ENCODE results near the gene PNPLA5.
"Not testable (repeated sequence)": the region's sequence is repeated elsewhere in the genome, so short reads cannot be mapped to it uniquely, and the experiment has no call there.

Gene PNPLA5

GRCh38 chr22:43891360-43892182 lies at the start of gene PNPLA5:
TSS of gene PNPLA5 (minus strand) at chr22:43892013. CDS start at chr22:43891880, 133 bp downstream.
- DNase-seq = no peak

- DNase-seq = no peak
Measured at GRCh38 chr22:43941449-43941848, 49.6 kb upstream of the PNPLA5 start.

GRCh38 chr22:43931771-43932170 lies 40.0 kb upstream of the PNPLA5 start:
- DNase-seq = no peak

- no peak for DNase-seq
Measured at GRCh38 chr22:43928908-43929307, 37.1 kb upstream of the PNPLA5 start.

GRCh38 chr22:43928468-43928867 lies 36.7 kb upstream of the PNPLA5 start:
- no peak for DNase-seq

- DNase-seq = no peak
Measured at GRCh38 chr22:43926349-43926710, 34.5 kb upstream of the PNPLA5 start.

- no peak for DNase-seq
Measured at GRCh38 chr22:43925433-43926348, 33.9 kb upstream of the PNPLA5 start.

GRCh38 chr22:43924877-43925276 lies 33.1 kb upstream of the PNPLA5 start:
- DNase-seq = no peak

GRCh38 chr22:43923631-43924464 lies 32.0 kb upstream of the PNPLA5 start, which contains the start of gene PNPLA3:
TSS of gene PNPLA3 (plus strand) at chr22:43923805. CDS start at chr22:43923912, 107 bp downstream.
- DNase-seq = peak; percentile 68

- no peak for DNase-seq
Measured at GRCh38 chr22:43923191-43923590, 31.4 kb upstream of the PNPLA5 start.

GRCh38 chr22:43922123-43922522 lies 30.3 kb upstream of the PNPLA5 start:
- DNase-seq = no peak

- DNase-seq = no peak
Measured at GRCh38 chr22:43921370-43921769, 29.6 kb upstream of the PNPLA5 start.

- no peak for DNase-seq
Measured at GRCh38 chr22:43919106-43919973, 27.5 kb upstream of the PNPLA5 start.

GRCh38 chr22:43917521-43917920 lies 25.7 kb upstream of the PNPLA5 start:
- DNase-seq = no peak

- DNase-seq = no peak
Measured at GRCh38 chr22:43911351-43911750, 19.5 kb upstream of the PNPLA5 start.

GRCh38 chr22:43910178-43910695 lies 18.4 kb upstream of the PNPLA5 start:
- no peak for DNase-seq

GRCh38 chr22:43909708-43910107 lies 17.9 kb upstream of the PNPLA5 start:
- no peak for DNase-seq

- no peak for DNase-seq
Measured at GRCh38 chr22:43905681-43906080, 13.9 kb upstream of the PNPLA5 start.

- DNase-seq = not testable (repeated sequence)
Measured at GRCh38 chr22:43904412-43904811, 12.6 kb upstream of the PNPLA5 start.

- DNase-seq = not testable (repeated sequence)
Measured at GRCh38 chr22:43903033-43903432, 11.2 kb upstream of the PNPLA5 start.

- no peak for DNase-seq
Measured at GRCh38 chr22:43901976-43902643, 10.3 kb upstream of the PNPLA5 start.
